Measurements from ENCODE around the gene PDCD7.

GRCh38 chr15:65094294-65094995, 39.2 kb downstream of the PDCD7 start:
- no peak for TF ChIP-seq TCF7 (CRISPR knock-in tag; IDR thresholded peaks at IDR 0.05; ENCODE audit: low read depth)
- TF ChIP-seq MAX (CRISPR knock-in tag; IDR thresholded peaks at IDR 0.05), result no peak
- TF ChIP-seq NR2C2 (CRISPR knock-in tag; IDR thresholded peaks at IDR 0.05), result no peak
- no peak for TF ChIP-seq CTCF (IDR thresholded peaks at IDR 0.05)
- TF ChIP-seq ARID4B (CRISPR knock-in tag; IDR thresholded peaks at IDR 0.05; ENCODE audit: borderline replicate concordance), result no peak
- no peak for TF ChIP-seq HMGXB4 (CRISPR knock-in tag; IDR thresholded peaks at IDR 0.05)
- TF ChIP-seq NFE2L1 (CRISPR knock-in tag; IDR thresholded peaks at IDR 0.05), result no peak
- TF ChIP-seq CBFB (CRISPR knock-in tag; IDR thresholded peaks at IDR 0.05; ENCODE audit: low read depth), result no peak
- TF ChIP-seq SP1 (CRISPR knock-in tag; conservative IDR thresholded peaks at IDR 0.05), result no peak
- TF ChIP-seq NR3C1 (CRISPR knock-in tag; conservative IDR thresholded peaks at IDR 0.05; ENCODE audit: low read depth), result no peak
- TF ChIP-seq CREB1 (CRISPR knock-in tag; IDR thresholded peaks at IDR 0.05), result no peak
